NCI-H226 (cell line): ENCODE measurements around the gene IP6K1.
"Not testable (repeated sequence)": the region's sequence is repeated elsewhere in the genome, so short reads cannot be mapped to it uniquely, and the experiment has no call there.

ENCODE experiments used
- DNase-seq: peaks from one replicate; pipeline ENCODE4 v3.0.0-alpha.2; 2015

The IP6K1 gene

DNA sequence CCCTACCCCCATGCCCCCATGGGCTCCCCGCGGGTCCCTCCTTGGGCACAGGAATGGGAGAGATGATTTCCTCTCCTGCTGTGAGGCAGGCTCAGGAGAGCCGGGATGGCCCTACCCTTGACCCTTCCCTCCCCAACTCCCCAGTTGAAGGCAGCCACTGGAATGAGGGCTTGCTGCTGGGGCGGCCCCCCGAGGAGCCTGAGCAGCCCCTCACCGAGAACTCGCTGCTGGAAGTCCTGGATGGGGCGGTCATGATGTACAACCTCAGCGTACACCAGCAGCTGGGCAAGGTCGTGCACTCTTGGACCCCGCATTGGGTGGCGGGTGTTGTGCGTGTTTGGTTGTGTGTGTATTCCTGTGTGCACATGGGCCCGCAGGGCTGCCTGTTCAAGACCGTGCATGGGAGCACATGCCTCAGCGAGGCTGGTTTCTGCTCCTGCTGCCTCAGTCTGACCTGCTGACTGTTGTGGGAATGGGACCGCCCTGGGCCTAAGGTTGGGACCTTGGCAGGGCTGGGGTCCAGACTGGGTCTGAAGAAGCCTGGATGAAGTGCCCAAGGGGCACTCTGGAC is 80.9 kb downstream of the IP6K1 start:
- no peak for DNase-seq

DNA sequence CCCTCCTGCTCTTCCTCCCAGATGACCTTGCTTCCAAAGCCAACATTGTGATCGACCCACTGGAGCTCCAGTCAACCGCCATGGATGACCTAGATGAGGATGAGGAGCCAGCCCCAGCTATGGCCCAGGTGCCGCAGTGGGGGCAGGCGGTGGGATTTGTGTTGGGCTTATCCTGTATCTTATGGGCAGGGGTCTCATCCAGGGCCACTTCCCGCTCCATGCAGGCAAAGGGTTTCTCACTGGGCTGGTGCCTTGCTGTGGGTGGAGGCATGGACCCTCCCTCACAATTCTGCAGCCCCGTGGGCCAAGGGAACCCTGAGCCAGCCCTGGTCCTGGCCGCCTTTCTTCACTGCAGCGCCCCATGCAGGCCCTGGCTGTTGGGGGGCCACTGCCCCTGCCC is 81.7 kb downstream of the IP6K1 start:
- no peak for DNase-seq

DNA sequence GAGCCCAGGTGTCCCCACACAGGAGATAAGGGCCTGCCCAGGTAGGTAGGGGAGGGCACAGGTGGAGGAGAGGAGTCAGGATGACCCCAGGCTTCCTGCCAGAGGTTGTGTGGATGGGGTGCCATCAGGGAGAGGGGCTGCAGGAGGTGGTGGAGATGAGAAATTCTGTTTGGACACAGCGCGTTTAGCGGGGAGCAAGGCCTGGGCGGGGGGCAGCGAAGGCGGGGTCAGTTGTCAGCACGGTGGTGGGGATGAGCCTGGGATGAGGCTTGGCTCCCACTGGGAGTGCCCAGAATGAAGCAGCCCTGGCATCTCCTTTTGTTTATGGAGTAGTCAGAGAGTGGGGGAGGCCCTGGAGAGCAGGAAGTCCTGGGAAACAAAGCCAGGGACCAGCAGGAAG is 82.4 kb downstream of the IP6K1 start:
- no peak for DNase-seq

DNA sequence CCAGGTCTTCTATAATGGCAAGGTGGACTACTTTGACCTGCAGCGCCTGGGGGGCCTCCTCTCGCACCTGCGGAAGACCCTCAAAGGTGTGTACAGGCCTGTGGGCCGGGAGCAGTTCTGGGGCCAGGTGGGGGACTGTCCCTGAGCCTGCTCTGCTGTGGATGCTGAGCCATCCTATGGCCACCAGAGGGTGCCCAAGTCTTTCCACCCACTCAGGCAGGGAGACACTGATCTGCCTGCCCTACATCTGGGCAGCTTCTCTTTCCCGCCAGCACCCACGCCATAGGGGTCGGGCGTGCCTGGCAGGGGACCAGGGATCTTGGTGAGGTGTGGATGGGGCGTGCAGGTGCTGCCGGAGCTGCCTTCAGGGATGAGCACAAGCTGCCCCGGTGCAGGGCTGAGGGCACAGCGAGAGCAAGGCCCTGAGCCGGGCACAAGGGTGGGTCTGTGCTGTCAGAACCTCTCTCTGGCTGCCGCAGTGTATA is 82.9 kb downstream of the IP6K1 start:
- peak; percentile 34 for DNase-seq

DNA sequence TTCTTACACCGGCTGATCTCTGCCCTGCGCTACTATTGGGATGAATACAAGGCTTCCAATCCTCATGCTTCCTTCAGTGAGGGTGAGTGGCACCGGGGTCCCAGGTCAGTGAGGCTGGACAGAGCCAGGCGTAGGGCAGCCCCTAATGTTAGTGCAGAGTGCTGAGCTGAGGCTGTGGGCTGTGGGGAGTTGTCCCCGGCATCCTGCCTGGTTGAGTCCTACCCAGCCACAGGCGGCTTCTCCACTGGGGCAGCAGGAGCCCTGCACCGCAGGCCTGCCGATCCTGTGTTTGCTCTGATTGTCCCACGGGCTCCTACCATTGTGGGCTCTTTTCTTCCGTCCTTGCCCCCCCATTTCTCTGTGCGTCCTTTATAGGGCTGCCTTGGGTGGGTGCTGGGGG is 83.7 kb downstream of the IP6K1 start:
- no peak for DNase-seq

DNA sequence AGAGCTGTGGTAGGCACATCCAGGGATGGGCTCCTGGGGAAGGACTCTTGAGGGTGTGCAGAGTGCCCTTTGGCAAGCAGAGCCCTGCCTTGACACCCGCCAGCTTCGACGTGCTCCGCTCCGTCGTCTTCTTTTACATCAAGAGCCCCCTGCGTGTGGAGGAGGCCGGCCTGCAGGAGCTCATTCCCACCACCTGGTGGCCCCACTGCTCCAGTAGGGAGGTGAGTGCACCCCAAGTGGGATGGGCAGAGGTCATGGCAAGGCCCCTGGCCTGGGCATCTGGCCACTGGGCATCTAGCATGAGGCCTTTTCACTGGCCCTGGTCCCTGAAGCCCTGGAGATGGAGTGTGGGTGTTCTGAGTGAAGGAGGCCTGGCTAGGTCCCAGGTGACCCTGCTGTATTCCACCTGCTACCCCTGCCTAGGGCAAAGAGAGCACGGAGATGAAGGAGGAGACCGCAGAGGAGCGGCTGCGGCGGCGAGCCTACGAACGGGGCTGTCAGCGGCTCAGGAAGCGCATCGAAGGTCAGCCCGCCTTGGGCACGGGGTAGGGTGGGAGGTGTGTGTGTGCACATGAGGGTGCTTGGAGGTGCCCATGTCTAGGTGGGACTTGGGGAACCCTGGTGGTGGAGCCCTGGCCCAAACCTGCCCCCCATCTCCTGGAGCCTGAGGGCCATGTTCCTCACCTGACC is 84.8 kb downstream of the IP6K1 start:
- DNase-seq = no peak

DNA sequence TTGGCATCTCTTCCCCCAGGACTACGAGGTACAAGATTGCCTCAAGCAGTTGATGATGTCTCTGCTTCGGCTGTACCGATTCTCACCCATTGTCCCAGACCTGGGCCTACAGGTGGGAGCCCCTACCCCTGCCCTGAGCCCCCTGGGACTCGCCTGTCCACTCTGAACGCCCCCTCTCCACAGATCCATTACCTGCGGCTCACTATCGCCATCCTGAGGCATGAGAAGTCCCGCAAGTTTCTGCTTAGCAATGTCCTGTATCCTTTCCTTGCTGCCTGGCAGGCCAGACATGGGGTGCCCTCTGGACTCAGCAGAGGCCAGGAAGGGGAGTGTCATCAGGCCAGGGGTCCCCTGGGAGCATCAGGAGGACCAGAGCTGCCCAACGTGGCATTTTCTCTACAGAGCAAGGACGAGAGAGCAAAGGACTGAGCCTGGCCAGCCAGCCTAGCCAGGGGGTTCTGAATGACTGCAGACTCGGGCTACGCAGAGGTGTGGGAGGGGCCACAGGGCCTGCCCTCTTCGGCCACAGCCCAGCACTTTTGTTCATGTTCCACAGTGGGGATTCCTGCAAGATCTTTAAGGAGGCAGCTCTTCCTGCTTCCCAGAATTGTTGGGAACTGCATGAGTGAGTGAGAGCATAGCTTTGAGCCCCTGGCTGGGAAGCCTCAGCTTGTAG is 85.8 kb downstream of the IP6K1 start:
- DNase-seq = no peak

GRCh38 chr3:49700014-49700413 is 86.3 kb downstream of the IP6K1 start:
- no peak for DNase-seq

GRCh38 chr3:49699281-49699979 is 86.9 kb downstream of the IP6K1 start:
- DNase-seq = peak; percentile 78

DNA sequence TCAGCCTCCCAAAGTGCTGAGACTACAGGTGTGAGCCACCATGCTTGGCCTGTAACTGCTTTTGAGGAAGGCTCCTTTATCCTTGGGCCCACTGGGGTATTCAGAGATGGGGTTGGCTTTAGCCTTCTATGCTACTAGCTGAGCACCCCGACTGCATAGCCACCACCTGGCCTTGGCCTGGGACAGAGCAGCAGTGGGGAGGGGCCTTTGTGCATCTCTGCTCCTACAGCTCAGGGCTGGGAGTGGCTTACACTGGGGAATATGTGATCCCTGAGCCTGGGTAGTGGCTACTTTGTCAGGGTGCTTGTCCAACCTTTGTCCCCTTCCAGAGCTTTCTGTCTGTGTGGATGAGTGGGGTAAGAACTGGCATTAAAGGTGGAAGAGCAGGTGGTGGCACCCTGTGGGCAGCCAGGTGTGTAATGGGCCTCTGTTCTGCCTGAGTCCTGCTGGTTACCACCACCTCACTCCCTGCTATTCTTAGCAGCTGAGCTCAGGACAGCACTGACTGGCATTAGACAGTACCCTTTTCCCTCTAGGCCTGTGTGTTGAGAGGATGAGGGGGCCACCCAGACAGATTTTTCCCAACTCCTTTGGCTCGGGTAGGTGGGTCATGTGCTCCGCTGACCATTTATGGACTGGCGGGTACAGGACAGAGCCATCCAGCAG is 90.9 kb downstream of the IP6K1 start:
- not testable (repeated sequence) for DNase-seq

- not testable (repeated sequence) for DNase-seq
These were observed 91.8 kb downstream of the IP6K1 start for GRCh38 chr3:49694409-49695070.

- DNase-seq = not testable (repeated sequence)
These were observed 94.9 kb downstream of the IP6K1 start for GRCh38 chr3:49691481-49691880.

DNA sequence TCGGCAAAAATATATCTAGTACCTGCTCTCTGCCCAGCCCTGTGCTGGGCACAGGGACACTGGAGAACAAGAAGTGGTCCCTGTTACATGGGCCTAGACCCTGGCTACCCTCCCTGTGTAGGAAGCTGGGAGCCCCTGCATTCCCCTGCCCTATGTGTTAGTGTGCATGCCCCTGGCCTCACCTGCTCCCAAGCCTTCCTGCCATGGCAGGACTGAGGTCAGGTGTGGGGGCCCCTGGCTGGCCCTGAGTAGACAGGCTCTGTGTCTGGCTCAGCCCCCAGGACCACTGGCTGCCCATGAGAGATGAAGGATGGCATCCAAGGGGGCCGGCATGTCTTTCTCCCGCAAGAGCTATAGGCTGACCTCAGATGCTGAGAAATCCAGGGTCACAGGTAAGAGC is 95.5 kb downstream of the IP6K1 start:
- DNase-seq = not testable (repeated sequence)

DNA sequence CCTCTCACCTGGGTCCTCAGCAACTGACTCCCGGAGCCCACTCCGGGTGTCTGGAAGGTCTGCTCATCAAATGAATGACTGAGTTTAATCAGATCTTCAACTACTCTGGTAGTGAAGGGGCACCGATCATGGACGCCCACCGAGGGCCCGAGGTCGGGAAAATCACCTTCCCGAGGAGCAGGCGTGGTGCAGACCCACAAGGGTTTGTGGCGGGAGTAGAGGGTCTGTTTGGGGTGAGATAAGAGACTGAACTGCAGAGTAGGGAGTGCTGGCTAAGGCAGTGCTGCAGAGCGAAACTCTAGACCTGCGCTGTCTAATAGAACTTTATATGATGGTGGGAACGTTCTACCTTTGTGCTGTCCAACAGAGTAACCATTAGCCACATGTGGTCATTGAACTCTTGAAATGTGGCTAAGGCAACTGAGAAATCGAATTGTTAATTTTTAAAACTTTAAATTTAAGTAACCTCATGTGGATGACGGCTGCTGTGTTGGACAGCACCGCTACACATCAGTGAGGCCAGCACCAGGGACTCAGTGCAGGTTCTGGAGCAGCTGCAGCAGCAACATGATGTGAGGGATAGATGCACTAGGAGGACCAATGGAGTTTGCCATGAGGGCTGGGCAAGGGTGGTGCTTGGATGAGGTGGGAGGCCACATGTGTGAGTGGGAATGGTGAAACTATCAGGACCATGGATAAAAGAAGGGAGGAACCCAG is 96.3 kb downstream of the IP6K1 start:
- DNase-seq = not testable (repeated sequence)

DNA sequence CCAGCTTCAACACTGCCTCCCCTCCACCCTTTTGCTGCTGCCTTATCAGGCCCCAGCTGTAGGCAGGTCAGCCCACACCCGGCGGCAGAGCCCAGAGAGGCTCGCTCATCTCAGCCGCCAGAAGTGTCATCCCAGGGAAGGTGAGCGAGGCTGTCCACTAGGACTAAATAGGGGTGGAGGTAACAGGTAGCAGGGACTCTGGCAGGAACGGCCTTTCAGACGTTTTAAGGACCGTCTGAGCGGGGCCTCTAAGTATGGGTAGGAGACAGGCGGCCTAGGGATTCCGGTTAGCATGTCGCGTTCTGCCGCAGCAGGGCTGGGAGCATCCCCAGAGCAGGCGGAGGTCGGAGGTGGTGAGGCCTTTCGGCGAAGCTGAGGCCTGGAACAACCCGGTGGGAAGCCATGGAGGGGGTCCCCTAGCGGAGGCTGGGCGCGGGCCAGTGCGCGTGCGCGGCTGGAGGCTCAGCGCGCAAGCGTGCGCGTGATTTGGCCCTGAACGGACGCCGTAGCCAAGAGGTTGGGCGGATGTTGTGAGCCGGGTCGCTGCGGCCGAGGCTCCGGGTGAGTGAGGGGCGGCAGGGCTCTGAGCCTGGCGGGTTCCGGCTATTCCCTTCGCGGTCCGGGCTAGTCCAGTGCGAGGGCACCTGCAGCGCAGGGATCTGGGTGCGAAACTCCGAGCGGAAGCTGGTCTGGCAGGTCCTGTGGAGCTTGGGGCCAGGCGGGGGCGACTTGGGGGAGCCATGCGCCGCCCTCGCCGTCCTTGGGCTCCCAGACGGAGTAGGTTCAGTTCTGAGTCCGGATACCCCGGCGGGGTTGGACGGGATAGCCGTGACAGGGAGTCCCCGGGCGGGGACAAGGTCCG is 97.1 kb downstream of the IP6K1 start, which contains the start of the genes MST1 and RNF123:
MST1 (minus strand) TSS at position 429 of the 862 bp plus-strand sequence. CDS start 783 bp downstream, outside the sequence.
RNF123 (plus strand) TSS at position 512 of the 862 bp plus-strand sequence. CDS start 1,609 bp downstream, outside the sequence.
- DNase-seq = peak; percentile 86

GRCh38 chr3:49688338-49689045 is 97.8 kb downstream of the IP6K1 start:
- DNase-seq = not testable (repeated sequence)

GRCh38 chr3:49687424-49687795 is 98.9 kb downstream of the IP6K1 start:
- not testable (repeated sequence) for DNase-seq

- DNase-seq = not testable (repeated sequence)
These were observed 99.4 kb downstream of the IP6K1 start for GRCh38 chr3:49686769-49687423.

DNA sequence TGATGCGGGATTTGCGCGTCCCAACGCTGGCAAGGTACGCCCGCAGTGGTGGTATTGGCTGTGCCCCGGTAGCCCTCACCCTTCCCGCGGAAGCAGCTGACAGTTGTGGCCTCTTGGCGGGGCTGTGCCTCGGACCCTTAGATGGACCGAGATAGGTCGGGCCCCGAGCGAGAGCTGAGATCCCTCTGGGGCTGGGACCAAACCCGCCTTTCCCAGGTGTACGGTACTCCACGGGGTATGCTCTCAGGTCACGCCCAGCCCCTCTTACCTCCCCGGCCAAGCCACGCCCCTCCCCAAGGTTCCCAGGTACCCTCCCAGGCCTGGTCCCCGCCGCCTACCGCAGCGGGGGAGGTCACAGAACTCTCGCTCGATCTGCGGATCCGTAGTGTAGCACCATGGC is 100.0 kb downstream of the IP6K1 start:
- not testable (repeated sequence) for DNase-seq
